T-helper 1 cell (primary cell): ENCODE data around the gene NCAPD2.

Experiments
- DNase-seq, 5 donors: peaks; one replicate each; pipeline ENCODE4 v3.0.0-alpha.2; 2012 to 2020

NCAPD2 gene

DNA sequence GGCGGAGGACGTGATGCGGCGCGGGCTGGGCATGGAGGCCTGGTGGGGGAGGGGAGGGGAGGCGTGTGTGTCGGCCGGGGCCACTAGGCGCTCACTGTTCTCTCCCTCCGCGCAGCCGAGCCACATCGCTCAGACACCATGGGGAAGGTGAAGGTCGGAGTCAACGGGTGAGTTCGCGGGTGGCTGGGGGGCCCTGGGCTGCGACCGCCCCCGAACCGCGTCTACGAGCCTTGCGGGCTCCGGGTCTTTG lies 40.7 kb downstream of the NCAPD2 start:
- no peak for DNase-seq

- DNase-seq: peak; percentile 61 to 92 (median 63)
These were observed 41.2 kb downstream of the NCAPD2 start for GRCh38 chr12:6534945-6535696.

DNA sequence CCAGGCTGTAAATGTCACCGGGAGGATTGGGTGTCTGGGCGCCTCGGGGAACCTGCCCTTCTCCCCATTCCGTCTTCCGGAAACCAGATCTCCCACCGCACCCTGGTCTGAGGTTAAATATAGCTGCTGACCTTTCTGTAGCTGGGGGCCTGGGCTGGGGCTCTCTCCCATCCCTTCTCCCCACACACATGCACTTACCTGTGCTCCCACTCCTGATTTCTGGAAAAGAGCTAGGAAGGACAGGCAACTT lies 41.7 kb downstream of the NCAPD2 start:
- DNase-seq: no peak

GRCh38 chr12:6535960-6536847 lies 42.3 kb downstream of the NCAPD2 start:
- peak in 1 of 5 donors; percentile 23 for DNase-seq

- DNase-seq: peak in 1 of 5 donors; percentile 31
These were observed 43.1 kb downstream of the NCAPD2 start for GRCh38 chr12:6536894-6537579.

- DNase-seq: peak; percentile 65 to 85 (median 78)
These were observed 43.9 kb downstream of the NCAPD2 start for GRCh38 chr12:6537580-6538419.

DNA sequence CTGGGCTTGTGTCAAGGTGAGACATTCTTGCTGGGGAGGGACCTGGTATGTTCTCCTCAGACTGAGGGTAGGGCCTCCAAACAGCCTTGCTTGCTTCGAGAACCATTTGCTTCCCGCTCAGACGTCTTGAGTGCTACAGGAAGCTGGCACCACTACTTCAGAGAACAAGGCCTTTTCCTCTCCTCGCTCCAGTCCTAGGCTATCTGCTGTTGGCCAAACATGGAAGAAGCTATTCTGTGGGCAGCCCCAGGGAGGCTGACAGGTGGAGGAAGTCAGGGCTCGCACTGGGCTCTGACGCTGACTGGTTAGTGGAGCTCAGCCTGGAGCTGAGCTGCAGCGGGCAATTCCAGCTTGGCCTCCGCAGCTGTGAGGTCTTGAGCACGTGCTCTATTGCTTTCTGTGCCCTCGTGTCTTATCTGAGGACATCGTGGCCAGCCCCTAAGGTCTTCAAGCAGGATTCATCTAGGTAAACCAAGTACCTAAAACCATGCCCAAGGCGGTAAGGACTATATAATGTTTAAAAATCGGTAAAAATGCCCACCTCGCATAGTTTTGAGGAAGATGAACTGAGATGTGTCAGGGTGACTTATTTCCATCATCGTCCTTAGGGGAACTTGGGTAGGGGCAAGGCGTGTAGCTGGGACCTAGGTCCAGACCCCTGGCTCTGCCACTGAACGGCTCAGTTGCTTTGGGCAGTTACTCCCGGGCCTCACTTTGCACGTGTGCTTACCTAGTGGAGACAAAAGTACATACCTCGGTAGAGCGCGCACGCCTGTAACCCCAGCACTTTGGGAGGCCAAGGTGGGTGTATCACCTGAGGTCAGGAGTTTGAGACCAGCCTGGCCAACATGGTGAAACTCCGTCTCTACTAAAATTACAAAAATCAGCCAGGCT lies 44.8 kb downstream of the NCAPD2 start:
- peak in 1 of 5 donors; percentile 26 for DNase-seq

DNA sequence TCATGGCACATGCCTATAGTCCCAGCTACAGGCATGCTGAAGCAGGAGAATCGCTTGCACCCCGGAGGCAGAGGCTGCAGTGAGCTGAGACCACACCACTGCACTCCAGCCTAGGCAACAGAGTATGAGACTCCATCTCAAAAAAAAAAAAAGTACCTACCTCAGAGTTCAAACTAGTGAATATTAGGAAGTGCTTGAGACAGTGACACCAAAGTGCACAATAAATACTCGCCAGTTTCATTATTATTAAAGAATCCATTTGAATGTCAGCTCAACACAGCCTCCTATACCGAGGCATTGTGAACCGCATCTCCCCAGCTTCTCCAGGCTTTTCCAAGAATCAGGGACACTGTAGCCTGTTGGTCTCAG lies 45.4 kb downstream of the NCAPD2 start:
- DNase-seq: no peak

DNA sequence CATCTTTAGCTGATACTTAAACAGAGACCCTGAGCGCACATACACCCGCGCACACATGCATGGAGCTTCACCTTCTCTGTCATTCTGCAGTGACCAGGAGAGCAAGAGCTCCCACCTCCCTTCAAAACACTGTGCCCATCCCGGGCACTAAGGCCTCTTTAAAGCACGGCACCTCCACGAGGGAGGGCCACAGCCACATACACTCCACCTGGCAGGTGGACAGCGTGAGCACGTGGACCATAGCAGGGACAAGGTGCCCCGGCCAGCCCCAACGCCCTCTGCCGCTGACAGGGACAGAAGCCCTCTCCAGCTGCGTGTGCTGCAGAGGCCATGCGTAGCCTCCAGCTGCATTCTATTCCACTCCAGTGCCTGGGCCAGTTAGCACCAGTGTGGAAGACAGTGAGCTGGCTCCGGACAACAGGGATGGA lies 45.8 kb downstream of the NCAPD2 start:
- DNase-seq: no peak

- peak in 4 of 5 donors; percentile 33 to 47 (median 40) for DNase-seq
These were observed 46.4 kb downstream of the NCAPD2 start for GRCh38 chr12:6540181-6540877.

DNA sequence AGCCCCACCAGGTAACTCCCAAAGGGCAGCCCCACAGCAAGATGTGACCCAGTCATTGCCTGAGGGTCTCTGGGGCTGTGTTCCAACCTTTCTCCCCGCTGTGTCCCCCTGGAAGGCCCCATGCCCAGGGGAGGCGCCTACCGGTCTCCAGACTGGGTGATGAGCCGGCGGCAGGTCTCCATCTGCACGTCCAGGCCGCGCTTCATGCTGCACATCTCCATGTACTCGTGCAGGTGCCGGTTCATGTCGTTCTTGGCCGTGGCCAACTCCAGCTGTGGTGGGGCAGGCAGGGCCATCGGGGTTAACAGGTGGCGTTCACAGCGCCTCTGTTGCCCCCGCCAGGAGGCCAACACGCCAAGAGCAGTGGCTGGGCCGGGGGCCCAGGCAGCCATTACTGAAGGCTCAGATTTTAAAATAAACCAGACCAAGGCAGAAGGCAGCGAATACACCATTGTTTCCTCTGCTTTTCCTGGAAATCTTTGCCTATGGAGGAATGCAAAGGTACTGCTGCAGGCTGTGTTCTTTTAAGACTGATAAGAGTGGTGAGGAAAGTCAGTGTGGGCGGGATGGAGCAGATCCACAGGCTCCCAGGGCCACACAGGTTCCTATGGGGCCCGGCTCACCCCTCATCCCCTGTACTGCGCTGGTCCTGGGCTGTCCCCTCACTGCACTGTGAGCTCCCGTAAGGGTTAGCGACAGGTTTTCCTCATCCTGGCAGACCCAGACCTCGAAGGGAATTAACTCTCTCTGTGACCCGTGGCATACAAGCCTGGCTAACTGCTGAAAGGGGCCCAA lies 47.7 kb downstream of the NCAPD2 start:
- no peak for DNase-seq

- DNase-seq: no peak
These were observed 48.5 kb downstream of the NCAPD2 start for GRCh38 chr12:6542209-6543009.

- DNase-seq: no peak
These were observed 52.1 kb downstream of the NCAPD2 start for GRCh38 chr12:6546016-6546415.

- no peak for DNase-seq
These were observed 53.7 kb downstream of the NCAPD2 start for GRCh38 chr12:6547566-6547965.

DNA sequence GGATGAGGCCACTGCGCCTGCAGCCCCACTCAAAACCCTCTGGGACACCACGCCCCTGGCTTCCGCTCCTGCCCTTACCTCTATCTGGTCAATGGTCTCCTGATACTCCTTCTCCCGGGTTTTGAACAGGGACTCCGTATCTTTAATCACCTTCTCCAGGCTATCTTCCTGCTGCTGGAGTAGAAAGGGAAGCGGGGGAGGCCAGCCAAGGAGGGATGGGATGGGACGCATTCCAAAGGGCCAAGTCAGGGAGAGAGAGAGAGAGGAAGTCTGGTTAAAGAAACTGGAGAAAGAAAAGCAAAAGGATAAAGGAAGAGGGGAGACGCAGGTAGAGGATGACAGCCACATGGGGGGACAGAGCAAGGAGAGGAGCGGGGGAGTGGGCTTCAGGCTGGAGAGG lies 54.1 kb downstream of the NCAPD2 start:
- DNase-seq: no peak

GRCh38 chr12:6548556-6548955 lies 54.7 kb downstream of the NCAPD2 start:
- no peak for DNase-seq

- DNase-seq: no peak
These were observed 55.2 kb downstream of the NCAPD2 start for GRCh38 chr12:6548966-6549683.

- no peak for DNase-seq
These were observed 55.8 kb downstream of the NCAPD2 start for GRCh38 chr12:6549684-6550151.
